ENCODE results near the gene MRGPRG. TPM values are rescaled to one million over a fixed set of nuclear protein-coding genes. Genes with fewer than 3 reads are reported as not detected.

Gene MRGPRG
- polyA plus RNA-seq, 1 donor (not counting 4 experiments of a cell fraction or from before 2014, with no cell fraction given) = not detected

DNA sequence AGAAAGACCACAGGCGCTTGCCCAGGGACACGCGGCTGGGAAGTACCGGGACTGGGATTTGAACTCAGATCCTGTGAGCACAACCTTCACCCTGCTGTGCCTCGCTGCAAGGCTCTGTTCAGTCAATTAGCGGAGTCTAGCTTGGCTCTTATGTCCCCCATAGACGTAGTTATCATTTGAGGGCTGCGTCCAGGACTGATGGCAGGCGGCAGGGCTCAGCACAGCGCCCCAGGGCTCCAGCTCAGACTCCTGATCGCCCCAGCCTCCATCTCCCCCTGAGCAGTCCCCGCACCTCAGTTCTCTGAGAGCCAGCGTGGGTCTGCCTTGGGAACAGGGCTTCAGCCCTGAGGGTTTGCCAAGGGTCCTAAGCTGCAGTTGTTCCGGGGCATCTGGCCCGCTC is 19.8 kb downstream of the MRGPRG start:
- Histone ChIP-seq H3K27ac (ENCODE audit: control insufficient read depth, insufficient read depth, low read length) (no peak overlapping the region), H3K79me2 (ENCODE audit: control insufficient read depth, insufficient read depth, low read length) (no peaks in the 10 kb centered on the region), H3K9me3 (ENCODE audit: control insufficient read depth, low read depth, low read length) (no peaks in the 10 kb centered on the region), H3K9ac (ENCODE audit: control insufficient read depth, extremely low read depth, insufficient read depth, low read length) (no peak overlapping the region), H3K27me3 (ENCODE audit: control insufficient read depth, extremely low read depth, insufficient read depth, low read length) (peaks cover 40% of the 10 kb centered on the region), H3K4me2 (ENCODE audit: control insufficient read depth, extremely low read depth, insufficient read depth, low read depth, low read length) (no peak overlapping the region), H3K4me3 (ENCODE audit: control insufficient read depth in 2 of 3, extremely low read depth in 1 of 3, insufficient read depth in 2 of 3, low read depth in 1 of 3, low read length in 3 of 3) (no peak overlapping the region), H3K4me1 (ENCODE audit: control insufficient read depth, extremely low read depth, insufficient read depth, low read length) (no peaks in the 10 kb centered on the region), H2AFZ (ENCODE audit: control insufficient read depth, low read length) (no peak overlapping the region), H4K20me1 (ENCODE audit: control insufficient read depth, extremely low read depth, insufficient read depth, low read length) (no peaks in the 10 kb centered on the region), H3K9me1 (ENCODE audit: control insufficient read depth, extremely low read depth, insufficient read depth, low read length) (no peaks in the 10 kb centered on the region), H3K36me3 (ENCODE audit: control insufficient read depth in 2 of 2, extremely low read depth in 1 of 2, insufficient read depth in 2 of 2, low read length in 2 of 2) (no peaks in the 10 kb centered on the region)
- FAIRE-seq (no peak), DNase-seq (ENCODE audit: low read depth, low spot score) (no peak)
- no peak for TF ChIP-seq EZH2 (IDR thresholded peaks at IDR 0.05; ENCODE audit: low read length)
- TF ChIP-seq, protein P1, sequence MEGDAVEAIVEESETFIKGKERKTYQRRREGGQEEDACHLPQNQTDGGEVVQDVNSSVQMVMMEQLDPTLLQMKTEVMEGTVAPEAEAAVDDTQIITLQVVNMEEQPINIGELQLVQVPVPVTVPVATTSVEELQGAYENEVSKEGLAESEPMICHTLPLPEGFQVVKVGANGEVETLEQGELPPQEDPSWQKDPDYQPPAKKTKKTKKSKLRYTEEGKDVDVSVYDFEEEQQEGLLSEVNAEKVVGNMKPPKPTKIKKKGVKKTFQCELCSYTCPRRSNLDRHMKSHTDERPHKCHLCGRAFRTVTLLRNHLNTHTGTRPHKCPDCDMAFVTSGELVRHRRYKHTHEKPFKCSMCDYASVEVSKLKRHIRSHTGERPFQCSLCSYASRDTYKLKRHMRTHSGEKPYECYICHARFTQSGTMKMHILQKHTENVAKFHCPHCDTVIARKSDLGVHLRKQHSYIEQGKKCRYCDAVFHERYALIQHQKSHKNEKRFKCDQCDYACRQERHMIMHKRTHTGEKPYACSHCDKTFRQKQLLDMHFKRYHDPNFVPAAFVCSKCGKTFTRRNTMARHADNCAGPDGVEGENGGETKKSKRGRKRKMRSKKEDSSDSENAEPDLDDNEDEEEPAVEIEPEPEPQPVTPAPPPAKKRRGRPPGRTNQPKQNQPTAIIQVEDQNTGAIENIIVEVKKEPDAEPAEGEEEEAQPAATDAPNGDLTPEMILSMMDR (optimal IDR thresholded peaks at IDR 0.05 in 1 of 3, IDR thresholded peaks at IDR 0.05 in 1 of 3, conservative IDR thresholded peaks at IDR 0.05 in 1 of 3; ENCODE audit: extremely low read depth in 1 of 3, insufficient read depth in 2 of 3, low read length in 3 of 3) = no peak
- dilution Hi-C loops (cut with MboI; ENCODE audit: extremely low pct_ligation_motif_present, low sequenced_read_pairs) = no loop called here

- H3K4me2 ChIP-seq (ENCODE audit: control insufficient read depth, extremely low read depth, insufficient read depth, low read depth, low read length) = no peak overlapping the region
- H3K4me3 ChIP-seq (ENCODE audit: control insufficient read depth in 2 of 3, extremely low read depth in 1 of 3, insufficient read depth in 2 of 3, low read depth in 1 of 3, low read length in 3 of 3) = no peak overlapping the region
- H4K20me1 ChIP-seq (ENCODE audit: control insufficient read depth, extremely low read depth, insufficient read depth, low read length) = no peaks in the 10 kb centered on the region
- FAIRE-seq (no peak), DNase-seq (ENCODE audit: low read depth, low spot score) (no peak)
- H3K79me2 ChIP-seq (ENCODE audit: control insufficient read depth, insufficient read depth, low read length) = no peaks in the 10 kb centered on the region
- H3K9me3 ChIP-seq (ENCODE audit: control insufficient read depth, low read depth, low read length) = no peaks in the 10 kb centered on the region
- no peaks in the 10 kb centered on the region for H3K36me3 ChIP-seq (ENCODE audit: control insufficient read depth in 2 of 2, extremely low read depth in 1 of 2, insufficient read depth in 2 of 2, low read length in 2 of 2)
- H3K9ac ChIP-seq (ENCODE audit: control insufficient read depth, extremely low read depth, insufficient read depth, low read length) = no peak overlapping the region
- dilution Hi-C loops (cut with MboI; ENCODE audit: extremely low pct_ligation_motif_present, low sequenced_read_pairs) = no loop called here
- H3K27me3 ChIP-seq (ENCODE audit: control insufficient read depth, extremely low read depth, insufficient read depth, low read length) = peaks cover 40% of the 10 kb centered on the region
- H3K4me1 ChIP-seq (ENCODE audit: control insufficient read depth, extremely low read depth, insufficient read depth, low read length) = no peaks in the 10 kb centered on the region
- no peak overlapping the region for H2AFZ ChIP-seq (ENCODE audit: control insufficient read depth, low read length)
- no peak overlapping the region for H3K27ac ChIP-seq (ENCODE audit: control insufficient read depth, insufficient read depth, low read length)
- no peaks in the 10 kb centered on the region for H3K9me1 ChIP-seq (ENCODE audit: control insufficient read depth, extremely low read depth, insufficient read depth, low read length)
- TF ChIP-seq, protein P1 (optimal IDR thresholded peaks at IDR 0.05 in 1 of 3, IDR thresholded peaks at IDR 0.05 in 1 of 3, conservative IDR thresholded peaks at IDR 0.05 in 1 of 3; ENCODE audit: extremely low read depth in 1 of 3, insufficient read depth in 2 of 3, low read length in 3 of 3) = no peak
- TF ChIP-seq EZH2 (IDR thresholded peaks at IDR 0.05; ENCODE audit: low read length) = no peak
Measured at GRCh38 chr11:3197878-3198528, 20.6 kb downstream of the MRGPRG start.

Data from keratinocyte (primary cell).